ENCODE measurements around the gene RIPOR3.
"Not testable (repeated sequence)": the region's sequence is repeated elsewhere in the genome, so short reads cannot be mapped to it uniquely, and the experiment has no call there.

The RIPOR3 gene

GRCh38 chr20:50679753-50680104, 11.6 kb downstream of the RIPOR3 start:
- no peak for DNase-seq (ENCODE audit: low spot score)

- no peak for DNase-seq (ENCODE audit: low spot score)
Measured at GRCh38 chr20:50678169-50678898, 13.0 kb downstream of the RIPOR3 start.

- DNase-seq (ENCODE audit: low spot score), result no peak
Measured at GRCh38 chr20:50676858-50677257, 14.5 kb downstream of the RIPOR3 start.

GRCh38 chr20:50676377-50676731, 15.0 kb downstream of the RIPOR3 start:
- not testable (repeated sequence) for DNase-seq (ENCODE audit: low spot score)

GRCh38 chr20:50675671-50676376, 15.5 kb downstream of the RIPOR3 start:
- peak; percentile 25 for DNase-seq (ENCODE audit: low spot score)

GRCh38 chr20:50674138-50674825, 17.1 kb downstream of the RIPOR3 start:
- no peak for DNase-seq (ENCODE audit: low spot score)

- DNase-seq (ENCODE audit: low spot score), result no peak
Measured at GRCh38 chr20:50673466-50674137, 17.7 kb downstream of the RIPOR3 start.

GRCh38 chr20:50673146-50673465, 18.2 kb downstream of the RIPOR3 start:
- DNase-seq (ENCODE audit: low spot score), result no peak

- no peak for DNase-seq (ENCODE audit: low spot score)
Measured at GRCh38 chr20:50672400-50673145, 18.8 kb downstream of the RIPOR3 start.

GRCh38 chr20:50671626-50672025, 19.7 kb downstream of the RIPOR3 start:
- DNase-seq (ENCODE audit: low spot score), result no peak

- not testable (repeated sequence) for DNase-seq (ENCODE audit: low spot score)
Measured at GRCh38 chr20:50671010-50671409, 20.3 kb downstream of the RIPOR3 start.

GRCh38 chr20:50670126-50670862, 21.0 kb downstream of the RIPOR3 start:
- DNase-seq (ENCODE audit: low spot score), result no peak

GRCh38 chr20:50668798-50669197, 22.5 kb downstream of the RIPOR3 start:
- DNase-seq (ENCODE audit: low spot score), result no peak

GRCh38 chr20:50668326-50668725, 23.0 kb downstream of the RIPOR3 start:
- no peak for DNase-seq (ENCODE audit: low spot score)

GRCh38 chr20:50666709-50667298, 24.5 kb downstream of the RIPOR3 start:
- DNase-seq (ENCODE audit: low spot score), result no peak

- no peak for DNase-seq (ENCODE audit: low spot score)
Measured at GRCh38 chr20:50664254-50664653, 27.1 kb downstream of the RIPOR3 start.

GRCh38 chr20:50663095-50663821, 28.1 kb downstream of the RIPOR3 start:
- DNase-seq (ENCODE audit: low spot score), result no peak

- DNase-seq (ENCODE audit: low spot score), result no peak
Measured at GRCh38 chr20:50659975-50660670, 31.2 kb downstream of the RIPOR3 start.

GRCh38 chr20:50658804-50659380, 32.5 kb downstream of the RIPOR3 start:
- no peak for DNase-seq (ENCODE audit: low spot score)
